CD4-positive, alpha-beta T cell treated with Interleukin-4 for 4 hours (primary cell): Measurements from ENCODE around the gene NDUFA11.
"Not testable (repeated sequence)": the region's sequence is repeated elsewhere in the genome, so short reads cannot be mapped to it uniquely, and the experiment has no call there.

Experiments used
- DNase-seq: peaks from one replicate; pipeline ENCODE4 v3.0.0-alpha.2; 2020

Gene NDUFA11

DNA sequence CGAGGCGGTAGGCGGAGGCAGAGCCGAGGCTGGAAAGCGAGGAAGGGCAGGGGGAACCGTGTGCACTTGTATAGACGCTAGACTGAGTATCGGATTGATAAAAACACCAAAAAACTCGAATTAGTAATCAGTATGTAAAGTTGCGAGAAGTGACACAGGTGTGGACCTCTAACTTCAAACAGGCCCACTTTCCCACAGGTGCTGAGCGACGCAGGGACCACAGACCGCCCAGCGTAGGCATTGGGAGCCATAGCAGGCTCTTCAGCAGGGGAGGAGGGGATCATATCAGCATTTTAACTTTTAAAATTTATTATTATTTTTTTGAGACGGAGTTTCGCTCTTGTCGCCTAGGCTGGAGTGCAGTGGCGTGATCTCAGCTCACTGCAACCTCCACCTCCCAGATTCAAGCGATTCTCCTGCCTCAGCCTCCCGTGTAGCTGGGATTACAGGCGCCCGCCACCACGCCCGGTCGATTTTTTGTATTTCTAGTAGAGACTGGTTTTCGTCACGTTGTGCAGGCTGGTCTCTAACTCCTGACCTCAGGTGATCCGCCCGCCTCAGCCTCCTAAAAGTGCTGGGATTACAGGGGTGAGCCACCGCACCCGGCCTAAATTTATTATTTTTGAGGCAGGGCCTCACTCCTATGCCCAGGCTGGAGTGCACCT lies 1.7 kb upstream of the NDUFA11 start:
- no peak for DNase-seq

DNA sequence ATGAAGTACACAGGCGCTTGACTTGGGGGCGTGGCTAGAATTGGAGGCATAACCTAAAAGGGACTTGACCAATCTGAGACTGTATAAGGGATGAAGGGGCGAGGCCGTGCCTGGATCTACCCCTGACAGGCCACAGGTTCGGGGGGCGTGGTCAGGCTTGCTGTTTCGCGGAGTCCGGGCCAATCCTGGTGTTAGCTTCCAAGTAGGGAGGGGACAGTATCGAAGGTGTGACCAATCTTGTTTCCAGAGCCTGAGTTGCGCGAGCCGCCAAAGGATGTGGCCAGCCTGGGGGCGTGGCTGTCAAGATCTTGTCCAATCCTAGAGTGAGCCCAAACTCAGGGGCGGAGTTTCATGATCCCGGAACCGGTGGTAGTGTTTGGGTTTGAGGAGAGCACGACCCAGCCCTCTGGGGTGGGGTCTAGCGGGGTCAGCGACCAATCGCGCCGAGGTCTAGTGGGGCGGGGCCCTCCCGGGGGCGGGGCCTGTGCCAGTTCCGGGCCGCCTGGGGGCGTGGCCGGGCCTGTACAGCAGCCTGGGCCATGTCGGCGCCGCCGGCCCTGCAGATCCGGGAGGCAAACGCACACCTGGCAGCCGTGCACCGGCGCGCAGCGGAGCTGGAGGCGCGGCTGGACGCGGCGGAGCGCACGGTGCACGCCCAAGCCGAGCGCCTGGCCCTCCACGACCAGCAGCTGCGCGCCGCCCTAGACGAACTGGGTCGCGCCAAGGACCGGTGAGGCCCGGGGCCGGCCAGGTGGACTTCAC lies 943 bp upstream of the NDUFA11 start, which contains the start of gene VMAC:
Gene VMAC (plus strand): TSS at position 521 of the 762 bp plus-strand sequence. CDS start 19 bp downstream, at position 540.
- DNase-seq = peak; percentile 100

DNA sequence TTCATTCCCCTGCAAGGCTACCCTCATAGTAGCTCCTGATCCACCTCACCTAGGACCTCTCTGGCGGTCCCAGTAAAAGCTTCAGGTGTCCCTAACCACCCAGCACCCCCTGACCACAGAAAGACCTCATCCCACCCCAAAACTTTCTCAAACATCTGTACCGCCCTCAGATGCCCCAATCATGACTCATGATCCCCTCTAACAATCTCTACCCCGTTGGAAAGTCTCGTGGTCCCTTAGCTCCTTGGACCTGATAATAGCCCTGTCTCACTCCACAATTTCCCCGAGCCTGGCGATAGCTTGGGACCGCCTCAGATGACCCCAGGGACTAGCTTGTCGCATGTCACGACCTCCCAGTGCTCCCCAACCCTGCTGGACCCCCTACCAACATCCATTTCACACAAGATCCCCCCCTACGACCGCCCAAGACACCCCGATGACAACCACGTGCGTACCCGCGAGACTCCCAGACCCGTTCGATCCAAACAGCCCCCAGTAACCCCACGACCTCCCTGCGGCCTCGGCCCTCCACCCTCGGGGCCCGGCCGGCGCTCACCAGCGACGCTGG lies 450 bp downstream of the NDUFA11 start:
- DNase-seq = no peak

DNA sequence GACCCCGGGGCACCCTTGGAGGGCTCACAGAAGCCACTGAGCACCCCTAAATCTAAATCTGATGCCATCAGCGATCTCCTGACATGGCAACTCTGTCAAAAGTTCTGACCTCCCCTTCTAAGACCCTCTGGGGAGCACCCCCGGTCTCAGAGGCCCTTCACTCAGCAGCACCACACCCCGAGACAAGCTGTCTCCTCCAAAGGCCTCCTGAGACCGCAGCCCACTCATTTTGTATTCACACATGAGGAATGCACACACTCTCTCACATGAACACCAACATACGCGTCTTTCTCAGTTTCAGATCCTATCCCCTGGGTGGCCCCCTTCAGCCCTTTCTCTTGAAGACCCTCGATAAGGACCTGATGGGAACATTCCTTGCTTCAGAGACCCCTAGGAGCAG lies 2.6 kb downstream of the NDUFA11 start:
- DNase-seq = no peak

DNA sequence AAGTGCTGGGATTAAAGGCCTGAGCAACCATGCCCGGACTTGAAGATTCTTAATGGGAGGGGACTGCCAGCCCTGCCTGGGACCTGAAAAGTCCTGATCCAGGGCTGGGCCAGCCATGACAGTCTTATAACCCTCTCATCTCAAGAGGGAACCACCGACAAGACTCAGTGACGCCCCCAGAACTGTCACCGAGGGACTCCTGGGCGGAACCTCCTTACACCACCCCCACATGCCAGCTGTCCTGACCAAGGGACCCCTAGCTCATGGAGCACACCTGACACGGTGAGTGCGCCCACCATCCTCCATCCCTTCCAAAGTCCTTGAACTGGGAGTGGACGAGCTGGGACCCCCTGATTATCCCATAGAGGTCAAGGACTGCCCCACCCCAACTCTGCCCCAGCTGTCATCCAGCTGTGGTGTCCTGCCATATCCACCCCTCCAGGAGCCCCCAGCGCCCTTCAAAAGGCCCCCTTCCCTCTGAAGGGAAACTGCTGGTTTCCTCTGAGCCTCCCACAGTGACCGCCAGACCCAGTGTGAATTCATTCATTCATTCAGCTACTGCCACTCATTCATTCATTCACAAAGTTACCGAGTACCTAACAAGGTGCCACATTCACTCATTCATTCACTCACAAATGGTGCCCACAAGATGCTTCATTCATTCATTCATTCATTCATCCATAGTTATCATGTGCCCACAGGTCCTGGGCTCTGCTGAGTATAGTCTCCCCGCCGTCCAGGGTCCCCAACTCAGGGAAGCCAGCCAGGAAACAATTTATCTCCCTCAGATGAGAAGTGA lies 3.7 kb downstream of the NDUFA11 start:
- no peak for DNase-seq

DNA sequence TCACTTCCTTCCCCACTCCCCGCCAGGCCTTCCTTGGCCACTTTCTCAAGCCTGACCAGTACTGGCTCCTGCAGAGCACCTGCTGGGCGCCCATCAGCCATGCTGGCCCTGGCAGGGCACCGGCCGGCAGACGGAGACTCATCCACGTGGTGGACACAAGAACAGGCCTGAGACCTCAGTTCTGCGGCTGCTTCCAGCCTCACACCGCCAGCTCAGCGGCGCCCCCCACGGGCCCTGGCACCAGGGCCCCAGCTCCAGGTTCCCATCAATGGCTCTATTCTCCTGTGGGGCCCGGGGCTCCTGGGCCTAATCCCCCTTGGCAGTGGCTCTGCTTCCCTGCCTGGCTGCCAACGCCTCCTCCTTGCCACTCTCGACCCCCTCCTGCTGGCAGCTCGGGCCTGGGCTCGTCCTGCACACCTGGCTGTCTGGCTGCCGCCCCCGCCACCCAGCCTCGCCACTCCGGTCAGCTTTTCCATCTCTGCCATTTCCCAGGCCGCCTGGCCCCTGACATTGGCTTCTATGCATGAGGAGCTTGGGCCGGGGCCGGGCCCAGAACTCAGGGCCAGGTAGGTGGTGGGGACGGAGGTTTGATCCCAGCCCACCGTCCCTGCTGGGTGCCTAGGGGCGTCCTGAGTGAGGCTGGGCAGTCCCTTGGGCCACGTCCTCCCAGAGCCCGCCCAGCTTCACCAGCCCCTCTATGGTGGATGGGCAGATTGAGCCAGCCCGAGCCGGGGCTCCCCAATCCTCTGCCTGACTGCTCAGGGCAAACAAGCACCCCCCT lies 6.2 kb downstream of the NDUFA11 start:
- DNase-seq = no peak

DNA sequence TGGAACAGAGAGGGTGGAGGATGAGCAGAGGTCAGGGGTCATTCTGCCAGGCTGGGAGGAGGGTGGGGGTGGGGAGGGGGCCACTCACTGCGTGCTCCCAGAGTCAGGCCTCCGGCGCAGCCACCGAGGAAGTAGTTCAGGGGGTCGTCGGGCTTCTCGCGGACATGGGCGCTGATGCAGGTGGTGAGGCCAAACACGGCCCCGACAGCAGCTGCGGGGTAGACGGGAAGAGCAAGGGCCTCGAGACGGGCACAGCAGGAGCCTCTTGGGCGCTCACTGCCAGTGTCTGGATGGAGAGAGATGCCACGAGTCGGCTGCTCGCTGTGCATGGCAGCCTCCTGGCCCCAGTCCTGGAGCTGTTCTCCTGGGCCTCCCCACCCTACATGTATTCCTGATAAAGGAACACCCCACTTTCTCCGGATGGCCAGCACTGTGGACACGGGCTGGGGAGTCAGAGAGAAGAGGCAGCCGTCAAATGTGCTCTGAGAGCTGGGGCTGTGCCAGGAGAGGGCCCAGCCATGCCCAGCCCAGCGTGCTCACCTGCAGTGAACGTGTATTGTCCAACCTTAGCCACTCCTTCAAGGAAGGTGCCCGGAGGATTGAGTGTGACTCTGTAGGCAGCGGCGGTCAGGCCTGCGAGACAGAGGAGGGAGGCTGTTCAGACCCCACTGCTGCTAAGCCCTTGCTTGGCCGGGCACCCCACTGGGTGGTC lies 7.1 kb downstream of the NDUFA11 start:
- no peak for DNase-seq

DNA sequence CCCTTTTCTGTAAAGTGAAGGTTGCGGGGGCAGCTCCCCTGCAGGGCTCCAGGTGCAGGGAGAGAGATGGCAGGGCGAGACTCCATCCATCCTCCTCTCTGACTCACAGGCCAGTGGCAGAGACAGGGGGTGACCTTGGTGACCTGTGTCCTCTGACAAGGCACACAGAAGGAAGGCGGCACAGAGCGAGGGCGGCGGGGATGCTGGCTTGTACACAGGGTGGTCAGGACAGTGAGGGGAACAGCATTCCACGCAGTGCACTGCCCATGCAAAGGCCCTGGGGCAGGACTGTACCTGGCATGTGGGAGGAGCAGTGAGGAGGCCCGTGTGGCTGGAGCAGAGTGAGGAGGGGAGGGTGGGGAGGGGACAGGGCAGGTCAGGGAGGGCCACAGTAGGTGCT lies 7.7 kb downstream of the NDUFA11 start:
- DNase-seq = no peak

DNA sequence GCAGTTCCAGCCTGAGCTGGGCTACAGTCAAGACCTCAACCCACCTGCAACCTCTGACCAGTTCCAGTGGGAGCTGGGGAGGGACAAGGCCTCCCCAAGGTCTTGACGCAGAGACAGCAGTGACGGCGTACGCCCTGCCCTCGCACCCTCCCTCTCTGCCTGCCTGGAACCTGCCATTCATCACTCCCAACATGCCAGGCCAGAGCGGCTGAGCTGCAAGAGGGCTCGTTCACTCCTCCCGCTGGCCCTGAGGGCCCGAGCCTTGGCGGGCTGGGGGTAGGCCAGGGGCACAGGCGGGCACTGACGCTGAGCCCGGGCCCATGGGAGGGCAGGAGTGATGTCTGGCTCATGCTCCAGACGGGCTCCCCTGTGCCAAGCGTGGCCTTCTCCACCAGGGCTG lies 8.2 kb downstream of the NDUFA11 start:
- no peak for DNase-seq

DNA sequence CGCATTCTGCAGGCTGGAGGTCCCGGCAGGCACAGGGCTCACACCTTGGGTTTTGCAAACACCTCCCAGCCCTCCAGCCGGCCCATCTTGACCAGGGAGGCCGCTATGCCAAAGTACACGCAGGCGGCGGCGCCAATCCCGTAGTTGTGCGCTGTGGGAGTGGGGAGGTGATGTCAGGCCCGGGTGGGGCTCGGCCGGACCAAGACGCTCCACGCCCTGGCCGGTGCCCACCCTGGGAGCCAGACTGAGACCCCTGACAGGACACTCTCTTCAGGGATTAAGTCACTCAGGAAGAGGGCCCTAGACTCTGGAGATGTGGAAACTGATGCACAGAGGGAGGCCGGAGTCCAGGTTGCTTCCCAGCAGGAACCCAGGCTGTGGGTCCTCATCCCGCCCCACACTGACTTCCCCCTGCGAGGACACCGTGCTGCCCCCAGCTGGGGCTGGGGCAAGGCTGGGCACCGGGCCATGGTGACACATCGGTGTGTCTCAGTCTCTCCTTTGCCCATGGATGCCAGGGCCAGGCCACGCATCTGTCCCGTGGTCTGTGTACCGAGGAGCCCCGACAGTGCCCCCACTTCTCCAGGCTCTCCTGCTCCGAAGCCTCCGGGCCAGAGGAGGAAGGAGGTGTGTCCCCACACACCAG lies 8.8 kb downstream of the NDUFA11 start:
- no peak for DNase-seq

DNA sequence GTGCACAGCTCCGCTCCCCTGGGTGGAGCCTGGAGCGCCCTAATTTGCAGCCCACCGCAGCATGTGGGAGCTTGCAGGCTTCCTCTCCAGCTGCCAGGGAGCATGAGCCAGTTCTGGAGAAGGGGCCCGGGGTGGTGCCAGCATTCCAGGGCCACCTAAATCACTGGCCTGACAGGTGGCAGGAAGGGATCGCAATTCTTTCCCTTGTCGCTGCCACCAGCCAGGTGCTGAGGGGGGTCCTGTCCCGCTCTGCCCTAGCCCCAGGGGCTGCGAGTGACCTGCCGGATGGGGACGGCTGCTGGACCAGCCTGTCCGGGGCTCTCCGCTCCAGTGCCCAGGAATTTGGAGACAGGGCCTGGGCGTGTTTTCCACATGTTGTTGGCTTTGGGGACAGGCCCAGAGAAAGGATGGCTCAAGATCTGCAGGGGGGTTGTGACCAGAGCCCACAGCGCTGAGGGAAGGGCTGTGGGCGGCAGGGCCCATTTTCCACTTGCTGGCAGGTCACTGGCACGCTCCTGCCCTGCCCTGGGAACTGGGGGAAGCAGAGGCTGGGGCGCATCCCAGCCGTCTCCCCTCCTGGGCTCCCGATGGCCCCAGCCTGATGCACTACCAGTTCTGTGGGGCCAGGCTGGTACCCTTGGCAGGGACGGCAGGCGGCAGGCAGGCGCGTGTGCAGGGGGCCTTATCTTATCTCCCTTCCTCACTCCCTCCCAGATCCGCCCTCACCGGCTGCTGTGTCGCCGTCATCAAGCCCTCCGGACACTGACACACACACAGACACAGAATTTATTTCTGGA lies 9.5 kb downstream of the NDUFA11 start:
- no peak for DNase-seq

DNA sequence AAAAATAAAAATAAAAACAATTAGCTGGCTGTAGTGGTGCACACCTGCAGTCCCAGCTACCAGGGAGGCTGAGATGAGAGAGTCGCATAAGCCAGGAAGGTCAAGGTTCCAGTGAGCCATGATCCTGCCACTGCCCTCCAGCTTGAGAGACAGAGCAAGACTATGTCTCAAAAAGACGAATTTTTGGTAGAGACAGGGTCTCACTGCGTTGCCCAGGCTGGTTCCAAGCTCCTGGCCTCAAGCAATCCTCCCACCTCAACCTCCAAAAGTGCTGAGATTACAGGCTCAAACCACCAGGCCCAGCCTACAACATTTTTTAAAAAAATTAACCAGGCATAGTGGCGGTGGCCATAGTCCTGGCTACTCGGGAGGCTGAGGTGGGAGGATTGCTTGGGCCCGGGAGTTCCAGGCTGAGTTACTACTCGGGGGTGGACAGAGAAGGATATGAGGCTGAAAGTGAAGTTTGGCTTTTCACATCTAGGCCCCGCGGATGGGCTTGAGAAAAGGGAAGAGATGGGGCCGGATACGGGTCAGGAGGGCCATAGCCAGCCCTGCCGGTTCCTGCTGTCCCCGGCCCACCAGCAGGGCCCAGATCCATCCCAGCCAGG lies 10.2 kb downstream of the NDUFA11 start:
- no peak for DNase-seq

DNA sequence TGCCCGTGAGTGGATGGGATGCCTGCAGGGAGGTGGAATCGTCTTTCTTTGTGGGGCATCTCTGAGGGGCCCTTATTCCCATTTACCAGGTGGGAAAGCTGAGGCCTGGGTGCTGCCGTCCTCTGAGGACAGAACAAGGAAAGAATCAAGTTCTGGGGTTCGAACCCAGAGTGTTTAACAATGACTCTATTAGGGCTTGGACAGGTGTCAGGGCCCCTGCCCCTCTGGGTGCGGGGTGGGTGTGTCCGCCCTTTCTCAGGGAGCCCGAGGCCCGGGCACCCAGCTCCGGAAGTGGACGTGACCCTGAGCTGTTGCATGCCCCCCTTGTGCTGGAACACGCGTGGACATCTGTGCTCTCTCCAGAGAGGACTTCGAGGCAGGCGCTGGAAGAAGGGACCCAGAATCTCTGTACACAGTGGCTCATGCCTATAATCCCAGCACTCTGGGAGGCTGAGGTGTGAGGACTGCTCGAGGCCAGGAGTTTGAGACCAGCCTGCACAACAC lies 10.8 kb downstream of the NDUFA11 start:
- DNase-seq = no peak

DNA sequence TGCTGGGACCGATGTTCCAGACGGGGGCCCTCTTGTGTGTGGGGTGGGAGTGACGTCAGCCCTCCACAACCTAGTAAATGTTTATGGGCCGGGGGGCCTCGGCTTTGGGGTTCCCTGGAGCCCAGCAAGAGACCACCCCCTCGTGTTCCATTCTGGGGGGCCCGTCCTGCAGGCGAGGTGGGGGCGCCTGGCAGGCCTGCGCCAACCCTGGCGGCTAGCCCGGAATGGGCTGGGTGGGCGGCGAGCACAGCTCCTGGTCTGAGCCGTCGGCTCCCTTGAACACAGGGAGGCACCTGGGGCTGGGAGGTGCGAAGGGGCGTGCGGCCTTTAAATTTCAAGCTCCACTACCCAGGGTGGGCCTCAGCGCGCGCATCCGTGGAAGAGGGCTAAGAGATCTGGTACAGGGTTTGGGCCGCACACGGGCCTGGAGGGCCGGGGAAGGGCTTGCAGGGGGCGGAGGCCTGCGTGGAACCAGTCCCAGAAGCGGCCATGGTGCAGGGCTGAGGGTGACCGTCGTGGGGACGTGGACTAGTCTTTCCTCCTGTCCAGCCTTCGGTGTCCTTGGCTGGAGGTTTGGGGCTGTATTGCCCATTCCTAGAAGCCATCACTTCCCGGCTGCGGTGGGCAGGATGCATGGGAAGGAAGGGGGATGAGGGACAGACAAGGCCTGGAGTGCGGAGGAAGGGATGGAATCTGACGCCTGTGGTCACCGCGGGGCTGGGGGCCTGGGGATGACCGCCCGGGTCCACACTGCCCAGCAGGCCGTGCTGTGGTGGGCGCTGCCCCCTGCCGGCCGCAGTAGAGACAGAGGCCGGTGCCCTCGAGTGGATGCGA lies 11.4 kb downstream of the NDUFA11 start:
- DNase-seq = no peak

DNA sequence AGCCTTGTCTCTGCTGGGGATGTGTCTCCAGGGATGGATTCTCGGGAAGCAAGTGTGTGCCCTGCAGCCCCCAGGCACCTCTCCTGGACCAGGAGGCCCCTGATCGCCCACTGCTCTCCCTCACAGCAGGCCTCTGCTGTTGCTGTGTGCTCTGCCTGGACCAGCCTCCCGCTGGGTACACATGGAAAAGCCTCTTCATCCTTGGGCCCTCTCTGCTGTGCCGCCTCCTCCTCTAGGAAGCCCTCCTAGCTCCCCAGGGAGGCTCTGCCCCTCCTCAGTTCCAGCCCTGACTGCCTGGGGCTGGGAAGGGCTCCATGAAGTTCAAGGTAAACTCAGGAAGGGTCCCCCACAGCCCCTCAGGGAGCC lies 12.0 kb downstream of the NDUFA11 start:
- no peak for DNase-seq

DNA sequence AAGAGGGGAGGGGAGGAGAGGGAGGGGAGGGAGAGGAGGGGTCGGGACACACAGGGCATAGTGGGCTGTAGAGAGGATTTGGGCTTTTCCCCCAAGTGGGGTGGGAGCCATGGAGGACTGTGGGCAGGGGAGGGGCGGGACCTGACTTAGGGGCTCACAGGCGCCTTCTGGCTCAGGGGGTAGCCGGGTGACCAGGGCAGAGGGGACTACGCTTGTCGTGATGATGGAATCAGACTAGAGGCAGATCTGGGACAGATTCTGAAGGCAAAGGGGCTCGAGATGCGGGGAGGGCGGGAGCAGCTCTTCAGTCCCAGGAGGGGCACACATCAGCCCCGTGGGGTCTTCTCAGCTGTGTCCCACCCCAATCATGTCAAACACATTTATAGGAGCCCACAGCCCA lies 13.5 kb downstream of the NDUFA11 start:
- DNase-seq = no peak

DNA sequence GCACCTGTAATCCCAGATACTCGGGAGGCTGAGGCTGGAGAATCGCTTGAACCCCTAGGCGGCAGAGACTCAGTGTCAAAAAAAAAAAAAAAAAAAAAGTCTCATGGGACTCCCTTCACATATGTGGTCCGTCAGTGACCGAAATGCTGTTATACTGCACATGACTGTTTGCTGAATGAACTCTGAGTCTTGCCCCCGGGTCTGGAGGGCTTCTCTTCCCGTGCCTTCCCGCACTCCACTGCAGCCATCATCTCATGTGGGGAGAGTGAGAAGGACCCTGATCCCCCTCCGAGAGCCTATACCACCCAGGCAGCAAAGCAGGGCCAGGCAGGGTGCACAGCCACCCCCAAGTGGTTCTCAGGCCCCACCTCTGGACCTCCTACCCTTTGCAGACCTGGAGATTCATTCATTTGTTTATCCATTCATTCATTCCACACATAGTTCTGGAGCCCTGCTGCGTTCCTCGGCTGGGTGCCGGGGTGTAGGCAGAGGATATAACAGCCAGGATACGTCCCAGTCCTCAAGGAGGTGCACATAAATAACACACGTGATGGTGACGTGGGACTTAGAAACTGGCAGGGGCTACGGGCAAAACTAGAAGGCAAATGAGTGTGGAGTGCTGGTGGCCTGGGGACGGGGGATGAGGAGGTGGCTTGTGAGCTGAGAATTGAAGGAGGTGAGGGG lies 14.2 kb downstream of the NDUFA11 start:
- no peak for DNase-seq

DNA sequence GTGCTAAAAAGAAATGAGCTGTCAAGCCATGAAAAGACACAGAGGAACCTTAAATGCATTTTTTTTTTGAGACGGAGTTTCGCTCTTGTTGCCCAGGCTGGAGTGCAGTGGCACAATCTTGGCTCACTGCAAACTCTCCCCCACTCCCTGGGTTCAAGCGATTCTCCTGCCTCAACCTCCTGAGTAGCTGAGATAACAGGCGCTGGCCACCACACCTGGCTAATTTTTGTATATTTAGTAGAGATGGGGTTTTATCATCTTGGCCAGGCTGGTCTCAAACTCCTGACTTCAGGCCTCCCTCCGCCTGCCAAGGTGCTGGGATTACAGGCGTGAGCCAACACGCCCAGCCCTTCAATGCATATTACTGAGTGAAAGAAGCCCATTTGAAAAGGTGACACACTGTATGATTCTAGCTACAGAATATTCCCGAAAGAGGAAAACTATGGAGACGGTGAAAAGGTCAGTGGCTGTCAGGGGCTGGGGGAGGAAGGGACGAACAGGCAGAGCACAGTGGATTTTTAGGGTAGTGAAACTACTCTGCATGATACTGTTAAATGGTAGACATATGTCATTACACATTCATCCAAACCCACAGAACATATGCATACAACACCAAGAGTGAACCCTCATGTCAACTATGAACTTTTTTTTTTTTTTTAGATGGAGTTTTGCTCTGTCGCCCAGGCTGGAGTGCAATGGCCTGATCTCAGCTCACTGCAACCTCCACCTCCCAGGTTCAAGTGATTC lies 19.4 kb downstream of the NDUFA11 start:
- not testable (repeated sequence) for DNase-seq
